Hematopoietic multipotent progenitor cell treated with erythropoietin and hydrocortisone succinate and interleukin-3 and kit ligand, for 4 days (in vitro differentiated cells): ENCODE data around the gene SLC15A2.
"Not testable (repeated sequence)": the region's sequence is repeated elsewhere in the genome, so short reads cannot be mapped to it uniquely, and the experiment has no call there.

Source experiments
- DNase-seq: peaks from one replicate; pipeline ENCODE4 v3.0.0-alpha.2; 2015

SLC15A2 gene, protein sequence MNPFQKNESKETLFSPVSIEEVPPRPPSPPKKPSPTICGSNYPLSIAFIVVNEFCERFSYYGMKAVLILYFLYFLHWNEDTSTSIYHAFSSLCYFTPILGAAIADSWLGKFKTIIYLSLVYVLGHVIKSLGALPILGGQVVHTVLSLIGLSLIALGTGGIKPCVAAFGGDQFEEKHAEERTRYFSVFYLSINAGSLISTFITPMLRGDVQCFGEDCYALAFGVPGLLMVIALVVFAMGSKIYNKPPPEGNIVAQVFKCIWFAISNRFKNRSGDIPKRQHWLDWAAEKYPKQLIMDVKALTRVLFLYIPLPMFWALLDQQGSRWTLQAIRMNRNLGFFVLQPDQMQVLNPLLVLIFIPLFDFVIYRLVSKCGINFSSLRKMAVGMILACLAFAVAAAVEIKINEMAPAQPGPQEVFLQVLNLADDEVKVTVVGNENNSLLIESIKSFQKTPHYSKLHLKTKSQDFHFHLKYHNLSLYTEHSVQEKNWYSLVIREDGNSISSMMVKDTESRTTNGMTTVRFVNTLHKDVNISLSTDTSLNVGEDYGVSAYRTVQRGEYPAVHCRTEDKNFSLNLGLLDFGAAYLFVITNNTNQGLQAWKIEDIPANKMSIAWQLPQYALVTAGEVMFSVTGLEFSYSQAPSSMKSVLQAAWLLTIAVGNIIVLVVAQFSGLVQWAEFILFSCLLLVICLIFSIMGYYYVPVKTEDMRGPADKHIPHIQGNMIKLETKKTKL

GRCh38 chr3:121894301-121894990 is at the start of gene SLC15A2:
TSS of gene SLC15A2 (plus strand) at chr3:121894401. CDS start at chr3:121894477, 76 bp downstream.
- no peak for DNase-seq

- DNase-seq = no peak
These were observed 49.3 kb upstream of the SLC15A2 start for GRCh38 chr3:121844892-121845291.

DNA sequence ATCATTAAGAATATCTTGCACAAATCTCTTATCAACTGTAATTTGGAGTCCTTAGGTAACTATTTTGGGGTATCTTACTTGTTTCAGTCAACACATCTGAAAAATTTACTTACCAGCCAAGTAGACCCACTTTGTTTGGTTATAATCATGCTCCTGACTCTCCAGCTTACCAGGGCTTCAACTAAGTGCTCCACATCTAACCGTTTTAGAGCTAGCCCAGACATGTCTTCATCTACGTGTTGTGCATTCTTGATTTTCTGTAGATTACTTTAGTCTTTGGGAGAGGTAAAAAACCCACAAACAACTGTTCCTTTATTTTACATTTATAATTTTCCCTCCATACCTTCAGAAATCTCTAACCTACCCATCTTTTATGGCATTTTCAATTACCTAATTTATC is 41.9 kb upstream of the SLC15A2 start:
- no peak for DNase-seq

DNA sequence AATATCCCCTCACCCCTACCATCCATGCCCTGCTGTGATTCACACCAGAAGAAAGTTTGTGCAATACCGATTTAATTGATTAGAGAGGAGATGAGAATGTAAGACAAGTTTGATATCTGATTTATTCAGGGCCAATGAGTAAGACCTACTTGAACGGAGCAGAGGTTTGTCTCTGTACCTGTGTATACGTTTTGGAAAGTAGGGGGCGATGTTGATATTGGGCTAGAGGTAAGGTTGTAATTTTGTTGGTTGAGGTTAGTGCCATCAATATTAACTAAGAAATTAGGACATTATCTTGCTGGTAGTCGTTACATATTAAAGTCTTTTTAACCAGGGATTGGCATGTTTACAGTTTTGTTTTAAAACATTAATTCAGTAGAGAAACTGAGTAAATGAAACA is 38.6 kb upstream of the SLC15A2 start:
- peak; percentile 40 for DNase-seq

DNA sequence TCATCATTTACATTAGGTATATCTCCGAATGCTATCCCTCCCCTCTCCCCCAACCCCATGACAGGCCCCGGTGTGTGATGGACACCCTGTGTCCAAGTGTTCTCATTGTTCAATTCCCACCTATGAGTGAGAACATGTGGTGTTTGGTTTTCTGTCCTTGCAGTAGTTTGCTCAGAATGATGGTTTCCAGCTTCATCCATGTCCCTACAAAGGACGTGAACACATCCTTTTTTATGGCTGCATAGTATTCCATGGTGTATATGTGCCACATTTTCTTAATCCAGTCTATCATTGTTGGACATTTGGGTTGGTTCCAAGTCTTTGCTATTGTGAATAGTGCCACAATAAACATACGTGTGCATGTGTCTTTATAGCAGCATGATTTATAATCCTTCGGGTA is 36.4 kb upstream of the SLC15A2 start:
- DNase-seq = not testable (repeated sequence)

DNA sequence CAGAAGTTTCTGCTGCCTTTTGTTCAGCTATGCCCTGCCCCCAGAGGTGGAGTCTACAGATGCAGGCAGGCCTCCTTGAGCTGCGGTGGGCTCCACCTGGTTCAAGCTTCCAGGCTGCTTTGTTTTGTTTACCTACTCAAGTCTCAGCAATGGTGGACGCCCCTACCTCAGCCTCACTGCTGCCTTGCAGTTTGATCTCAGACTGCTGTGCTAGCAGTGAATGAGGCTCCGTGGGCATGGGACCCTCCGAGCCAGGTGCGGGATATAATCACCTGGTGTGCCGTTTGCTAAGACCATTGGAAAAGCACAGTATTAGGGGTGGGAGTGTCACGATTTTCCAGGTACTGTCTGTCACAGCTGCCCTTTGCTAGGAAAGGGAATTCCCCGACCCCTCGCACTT is 31.0 kb upstream of the SLC15A2 start:
- DNase-seq = not testable (repeated sequence)

DNA sequence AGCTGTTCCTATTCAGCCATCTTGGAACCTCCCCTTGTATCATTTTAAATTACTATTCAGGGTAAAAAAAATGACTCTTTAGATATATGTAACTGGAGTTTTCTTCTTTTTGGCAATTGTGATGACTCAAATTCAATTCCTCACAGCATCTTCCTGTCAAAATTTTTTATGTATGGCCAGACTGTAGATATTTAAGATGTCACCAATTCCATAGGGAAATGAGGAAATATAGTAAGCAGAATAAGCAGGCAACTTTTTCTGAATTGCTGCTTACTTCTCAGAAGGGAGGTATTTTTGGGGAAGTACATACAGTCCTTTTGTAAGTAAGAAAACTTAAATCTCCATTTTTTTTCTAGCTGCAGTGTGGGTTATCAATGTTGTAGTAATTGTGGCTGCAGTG is 30.4 kb upstream of the SLC15A2 start:
- no peak for DNase-seq

GRCh38 chr3:121869736-121870135 is 24.5 kb upstream of the SLC15A2 start:
- peak; percentile 61 for DNase-seq

GRCh38 chr3:121870717-121871116 is 23.5 kb upstream of the SLC15A2 start:
- DNase-seq = peak; percentile 23

DNA sequence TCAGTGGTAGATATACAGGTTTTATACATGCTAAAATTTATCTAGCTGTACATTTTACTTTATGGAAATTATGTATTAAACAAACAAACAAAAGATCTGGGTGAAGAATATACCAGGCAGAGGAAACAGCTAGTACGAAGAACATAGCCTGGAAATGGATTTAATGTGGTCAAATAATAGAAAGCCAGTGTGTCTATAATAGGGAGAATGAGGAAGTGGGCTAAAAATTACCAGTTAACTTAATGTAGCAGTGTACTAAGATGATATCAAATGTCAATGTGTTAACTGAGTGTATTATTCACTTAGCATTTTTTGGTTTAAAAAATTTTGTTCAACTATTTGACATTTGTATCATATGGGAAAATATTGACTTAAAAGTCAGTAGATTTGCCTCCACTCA is 22.8 kb upstream of the SLC15A2 start:
- peak; percentile 73 for DNase-seq

GRCh38 chr3:121878411-121878810 is 15.8 kb upstream of the SLC15A2 start:
- no peak for DNase-seq

DNA sequence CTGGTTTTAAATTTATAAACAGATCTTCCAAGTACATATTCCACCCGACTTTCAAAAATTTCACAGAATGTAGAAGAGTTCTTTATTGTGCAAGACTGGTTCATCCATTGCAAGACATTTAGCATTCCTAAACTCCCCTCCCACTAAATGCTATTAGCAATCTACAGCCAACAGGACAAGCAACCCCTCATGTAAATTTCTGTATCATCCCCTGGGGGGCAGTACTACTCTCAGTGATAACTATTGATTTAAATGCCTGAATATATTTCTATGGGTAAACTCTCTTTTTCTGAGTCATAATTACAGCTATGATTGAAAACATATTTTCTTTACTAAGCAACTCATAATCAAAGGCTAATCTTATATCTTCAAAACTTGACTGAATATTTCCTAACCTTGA is 10.7 kb upstream of the SLC15A2 start:
- DNase-seq = peak; percentile 56

DNA sequence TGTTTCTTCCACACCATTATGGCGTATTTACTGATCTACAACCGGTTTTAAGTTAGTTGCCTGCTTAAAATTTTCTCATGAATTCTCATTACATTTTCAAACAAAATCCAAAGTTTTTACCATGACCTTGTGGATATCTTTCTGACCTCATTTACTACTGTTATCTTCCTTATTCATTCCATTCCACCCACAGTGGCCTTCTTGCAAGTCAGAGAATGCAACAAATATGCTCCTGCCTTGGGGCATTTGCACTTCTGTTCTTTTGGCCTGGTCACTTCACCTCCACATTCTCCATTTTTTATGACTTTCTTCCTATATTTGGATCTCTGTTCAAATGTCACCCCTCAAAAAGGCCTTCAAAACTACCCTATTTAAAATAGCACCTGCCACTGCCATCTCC is 8.8 kb upstream of the SLC15A2 start:
- DNase-seq = no peak

- peak; percentile 13 for DNase-seq
These were observed 920 bp downstream of the SLC15A2 start for GRCh38 chr3:121895121-121895520.

DNA sequence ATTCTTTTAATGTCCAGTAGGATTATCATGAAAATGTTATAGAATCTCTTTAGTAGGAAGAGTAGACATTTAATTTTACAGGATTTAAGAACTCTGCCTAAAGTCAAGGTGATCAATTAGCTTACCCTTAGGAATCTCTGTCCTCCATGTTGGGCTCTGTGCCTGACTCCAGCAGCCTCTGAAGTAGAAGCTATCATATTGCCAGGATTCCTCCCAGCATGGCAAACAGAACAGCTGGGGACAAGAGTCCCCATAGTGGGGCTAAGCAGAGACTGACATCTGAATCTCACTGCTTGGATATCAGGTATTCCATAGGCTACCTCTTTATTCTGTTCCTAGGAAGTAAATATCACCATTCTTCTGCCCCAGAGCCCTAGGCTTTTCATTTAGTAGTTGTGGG is 1.5 kb downstream of the SLC15A2 start:
- DNase-seq = no peak

GRCh38 chr3:121896823-121897222 is 2.6 kb downstream of the SLC15A2 start:
- DNase-seq = no peak

- DNase-seq = no peak
These were observed 3.1 kb downstream of the SLC15A2 start for GRCh38 chr3:121897296-121897695.

DNA sequence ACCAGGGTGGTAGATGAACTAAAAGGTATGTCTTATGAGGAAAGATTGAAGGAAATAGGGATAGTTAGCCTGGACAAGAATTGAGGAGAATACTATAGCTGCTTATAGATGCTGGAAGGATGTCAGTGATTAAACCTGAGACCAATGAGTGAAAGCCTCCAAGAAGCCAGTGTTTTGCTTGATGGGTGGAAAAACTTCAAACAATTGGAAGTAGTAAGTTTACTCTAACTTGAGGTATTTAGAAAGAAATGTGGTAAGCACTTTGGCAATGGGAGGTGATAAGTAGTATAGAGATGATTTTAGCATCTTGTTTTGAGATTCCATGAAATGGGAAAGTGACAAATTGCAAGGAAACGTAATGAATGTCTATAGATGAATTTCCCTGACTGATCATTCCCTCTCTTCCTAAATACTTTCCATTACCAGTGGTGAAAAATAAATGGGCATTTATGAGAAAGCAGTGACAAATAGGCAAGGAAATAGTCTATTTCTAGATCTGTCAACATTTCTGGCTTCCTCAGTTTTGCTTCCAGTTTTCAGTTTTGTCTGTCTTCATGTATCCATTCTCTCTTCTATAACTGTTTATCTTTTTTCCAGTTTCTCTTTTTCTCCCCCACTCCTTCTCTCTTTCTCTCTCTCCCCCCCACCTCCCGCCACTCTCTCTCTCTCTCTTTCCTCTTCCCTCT is 19.2 kb downstream of the SLC15A2 start:
- no peak for DNase-seq

DNA sequence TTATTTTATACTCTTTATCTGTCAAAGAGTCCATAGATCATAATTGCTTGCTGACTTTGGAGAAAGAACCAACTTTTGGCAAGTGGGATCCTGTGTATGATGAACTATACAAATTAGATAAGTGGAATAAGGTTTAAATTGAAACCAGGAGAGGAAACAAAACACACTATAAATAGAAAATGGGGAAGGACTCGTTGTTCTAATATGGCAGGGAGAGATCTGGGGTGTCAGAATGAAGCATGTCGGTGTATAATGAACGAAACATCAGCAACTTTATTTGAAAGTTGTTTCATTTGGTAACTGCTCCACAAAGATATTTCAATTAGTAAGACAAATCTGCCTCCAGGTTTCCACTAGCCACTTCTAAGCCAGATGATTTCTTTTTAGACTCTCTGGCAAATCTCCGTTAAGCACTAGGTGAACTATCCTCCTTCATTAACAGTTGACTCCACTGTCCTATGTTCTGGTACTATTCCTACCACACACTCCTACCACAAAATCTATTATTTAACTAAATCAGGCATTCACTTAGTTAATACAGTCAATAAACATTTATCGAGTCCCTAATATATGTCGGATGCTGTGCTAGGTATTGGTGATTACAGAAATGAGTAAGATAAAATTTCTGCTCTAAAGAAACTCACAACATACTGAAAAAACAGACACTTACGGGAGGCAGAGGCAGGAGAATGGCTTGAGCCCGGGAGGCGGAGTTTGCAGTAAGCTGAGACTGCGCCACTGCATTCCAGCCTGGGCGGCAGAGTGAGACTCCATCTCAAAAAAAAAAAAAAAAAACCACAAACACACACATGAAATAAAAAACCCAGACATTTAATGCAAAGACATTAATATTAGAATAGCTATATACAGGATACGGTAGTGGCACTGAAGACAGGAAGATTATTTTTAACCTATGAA is 20.1 kb downstream of the SLC15A2 start:
- DNase-seq = no peak

DNA sequence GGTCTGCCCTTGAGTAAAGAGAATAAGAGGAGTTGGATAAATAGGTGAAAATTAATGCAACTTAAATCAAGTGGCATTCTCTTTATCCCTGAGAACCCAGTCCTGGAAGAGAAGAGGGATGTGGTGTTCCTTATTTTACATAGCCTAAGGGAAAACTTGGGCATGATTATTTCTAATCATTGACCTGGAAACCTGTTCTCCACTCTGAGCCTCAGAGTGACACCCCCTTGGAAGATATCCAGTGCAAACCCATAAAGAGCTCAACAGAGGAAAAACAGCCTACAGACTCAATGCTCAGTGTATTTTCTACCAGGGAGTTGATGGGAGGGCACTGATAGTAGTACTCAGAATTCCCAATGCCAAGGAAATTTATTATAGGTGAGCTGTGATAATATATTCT is 22.0 kb downstream of the SLC15A2 start:
- no peak for DNase-seq

DNA sequence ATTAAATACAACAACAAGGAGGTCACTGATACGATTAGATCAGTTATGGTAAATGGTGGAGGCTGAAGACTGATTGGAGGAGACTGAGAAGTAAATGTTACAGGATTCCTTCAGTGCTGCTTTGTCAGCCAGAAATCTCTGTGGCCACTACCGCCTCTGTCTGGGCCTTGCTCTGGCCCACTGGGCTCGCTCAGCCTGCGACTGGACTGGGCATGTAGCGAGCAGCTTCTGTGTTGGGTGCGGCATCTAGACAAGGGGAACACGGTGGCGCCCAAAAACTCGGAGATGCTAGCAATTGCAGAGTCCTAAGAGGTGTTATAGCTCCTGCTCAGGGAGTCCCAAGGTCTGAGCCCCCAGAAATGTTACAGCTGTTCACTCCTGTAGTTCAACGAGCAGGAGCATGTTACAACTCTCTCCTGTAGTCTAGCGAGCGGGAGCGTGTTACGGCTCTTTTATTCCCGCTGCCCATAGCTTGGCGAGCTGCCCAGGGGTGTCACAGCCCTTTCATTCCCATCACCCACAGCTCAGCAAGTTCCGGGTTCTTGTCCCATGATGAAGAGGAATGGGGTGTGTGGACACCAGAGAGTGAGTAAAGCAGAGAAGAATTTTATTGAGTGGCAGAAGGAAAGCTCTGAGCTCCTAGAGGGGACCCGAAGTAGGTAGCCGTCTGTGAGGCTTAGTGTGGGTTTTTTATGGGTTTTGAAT is 24.7 kb downstream of the SLC15A2 start:
- DNase-seq = no peak
